Astrocyte (in vitro differentiated cells and primary cell): Measurements from ENCODE around the gene PLXND1.

Source experiments
- CTCF ChIP-seq: IDR thresholded peaks from 2 replicates; pipeline ENCODE4 v1.5.1; 2011; ENCODE audit warnings: low read depth, mild to moderate bottlenecking, inconsistent platforms, low read length, moderate library complexity; ENCODE audit not compliant: insufficient read depth
- EZH2 ChIP-seq: IDR thresholded peaks from 2 replicates; pipeline ENCODE4 v1.6.1; 2012; ENCODE audit warnings: mild to moderate bottlenecking, low read length, inconsistent platforms; ENCODE audit not compliant: insufficient read depth

- TF ChIP-seq CTCF: no peak
- TF ChIP-seq EZH2: no peak
Observed at GRCh38 chr3:129626744-129627349, 20.4 kb upstream of the PLXND1 start.
